ENCODE results near the gene PC. TPM values are rescaled to one million over a fixed set of nuclear protein-coding genes. Genes with fewer than 3 reads are reported as not detected.

PC gene
- total and polyA plus RNA-seq, 4 experiments from 2014 or later = 2.9 to 7.7 (median 5.4) TPM

GRCh38 chr11:66880496-66881450 is 77.4 kb downstream of the PC start:
- ChIA-PET POLR2A (ENCODE audit: partially characterized antibody) (interaction anchor here (2.0 kb wide), 1 partner anchor 38 kb away, joined by 12 read pairs; the partner anchor contains the start of gene RCE1), CTCF (ENCODE audit: partially characterized antibody) (interaction anchor here (0.8 to 4.7 kb wide), 5 partner anchors 29 to 318 kb away, joined by 3 to 23 read pairs (median 3); no protein-coding TSS in a partner anchor)
- intact Hi-C loops (cut with micrococcal nuclease) = no loop called here
- peaks cover 14% of the 10 kb centered on the region for H3K4me1 ChIP-seq (ENCODE audit: insufficient read depth, low read length)
- Mint-ChIP-seq H3K27me3 (no peaks in the 10 kb centered on the region), H3K4me1 (peaks cover 10 to 25% (median 13%) of the 10 kb centered on the region in 4 donors), H3K4me3 (peak overlapping the region in 2 of 8 donors; percentile 31 to 57), H3K36me3 (no peaks in the 10 kb centered on the region), H3K9me3 (no peaks in the 10 kb centered on the region), H3K27ac (peak overlapping the region in 3 of 7 donors; percentile 26 to 60 (median 27))
- no peaks in the 10 kb centered on the region for H3K9me3 ChIP-seq (ENCODE audit: control insufficient read depth in 1 of 2, low read length in 2 of 2)
- H3K4me3 ChIP-seq (ENCODE audit: low read length in 2 of 2) = no peak overlapping the region
- H3K27ac ChIP-seq (ENCODE audit: low read depth, low read length) = no peak overlapping the region
- DNase-seq = no peak
- H3K36me3 ChIP-seq (ENCODE audit: insufficient read depth, low read length) = no peaks in the 10 kb centered on the region
- no peaks in the 10 kb centered on the region for H3K27me3 ChIP-seq (ENCODE audit: insufficient read depth, low read length)

GRCh38 chr11:66879999-66880398 is 78.2 kb downstream of the PC start:
- H3K27ac ChIP-seq (ENCODE audit: low read depth, low read length) = no peak overlapping the region
- ChIA-PET CTCF (ENCODE audit: partially characterized antibody) (interaction anchor here (0.5 to 4.7 kb wide), 4 partner anchors 28 to 1122 kb away, joined by 3 to 23 read pairs (median 4); no protein-coding TSS in a partner anchor), POLR2A (ENCODE audit: partially characterized antibody) (no interaction called here)
- no peaks in the 10 kb centered on the region for H3K27me3 Mint-ChIP-seq
- no peak for DNase-seq
- H3K4me1 Mint-ChIP-seq = peaks cover 10 to 25% (median 13%) of the 10 kb centered on the region in 4 donors
- H3K4me3 ChIP-seq (ENCODE audit: low read length in 2 of 2) = no peak overlapping the region
- peak overlapping the region in 1 of 7 donors; percentile 27 for H3K27ac Mint-ChIP-seq
- no peaks in the 10 kb centered on the region for H3K27me3 ChIP-seq (ENCODE audit: insufficient read depth, low read length)
- H3K36me3 Mint-ChIP-seq = no peaks in the 10 kb centered on the region
- no peaks in the 10 kb centered on the region for H3K9me3 ChIP-seq (ENCODE audit: control insufficient read depth in 1 of 2, low read length in 2 of 2)
- H3K36me3 ChIP-seq (ENCODE audit: insufficient read depth, low read length) = no peaks in the 10 kb centered on the region
- H3K4me1 ChIP-seq (ENCODE audit: insufficient read depth, low read length) = peaks cover 14% of the 10 kb centered on the region
- peak overlapping the region in 1 of 8 donors; percentile 26 for H3K4me3 Mint-ChIP-seq
- H3K9me3 Mint-ChIP-seq = no peaks in the 10 kb centered on the region
- intact Hi-C loops (cut with micrococcal nuclease) = no loop called here

GRCh38 chr11:66879583-66879982 is 78.6 kb downstream of the PC start:
- DNase-seq = no peak

GRCh38 chr11:66879000-66879399 is 79.2 kb downstream of the PC start:
- Mint-ChIP-seq H3K4me3 (no peak overlapping the region), H3K27ac (no peak overlapping the region), H3K4me1 (peaks cover 10 to 25% (median 13%) of the 10 kb centered on the region in 4 donors), H3K36me3 (no peaks in the 10 kb centered on the region), H3K9me3 (no peaks in the 10 kb centered on the region), H3K27me3 (no peaks in the 10 kb centered on the region)
- Histone ChIP-seq H3K27ac (ENCODE audit: low read depth, low read length) (no peak overlapping the region), H3K4me1 (ENCODE audit: insufficient read depth, low read length) (peaks cover 14% of the 10 kb centered on the region), H3K4me3 (ENCODE audit: low read length in 2 of 2) (no peak overlapping the region), H3K9me3 (ENCODE audit: control insufficient read depth in 1 of 2, low read length in 2 of 2) (no peaks in the 10 kb centered on the region), H3K36me3 (ENCODE audit: insufficient read depth, low read length) (no peaks in the 10 kb centered on the region), H3K27me3 (ENCODE audit: insufficient read depth, low read length) (no peaks in the 10 kb centered on the region)
- CTCF ChIA-PET (ENCODE audit: partially characterized antibody) = no interaction called here
- no peak for DNase-seq
- intact Hi-C loops (cut with micrococcal nuclease) = no loop called here
- POLR2A ChIA-PET (ENCODE audit: partially characterized antibody) = no interaction called here

More at GRCh38 chr11:66879583-66879982, 78.6 kb downstream of the PC start:
- Mint-ChIP-seq H3K27me3 (no peaks in the 10 kb centered on the region), H3K27ac (peak overlapping the region in 1 of 7 donors; percentile 2), H3K4me1 (peaks cover 10 to 25% (median 13%) of the 10 kb centered on the region in 4 donors), H3K9me3 (no peaks in the 10 kb centered on the region), H3K36me3 (no peaks in the 10 kb centered on the region), H3K4me3 (no peak overlapping the region)
- no peaks in the 10 kb centered on the region for H3K36me3 ChIP-seq (ENCODE audit: insufficient read depth, low read length)
- no peaks in the 10 kb centered on the region for H3K27me3 ChIP-seq (ENCODE audit: insufficient read depth, low read length)
- no peak overlapping the region for H3K4me3 ChIP-seq (ENCODE audit: low read length in 2 of 2)
- no peak overlapping the region for H3K27ac ChIP-seq (ENCODE audit: low read depth, low read length)
- H3K4me1 ChIP-seq (ENCODE audit: insufficient read depth, low read length) = peaks cover 14% of the 10 kb centered on the region
- CTCF ChIA-PET (ENCODE audit: partially characterized antibody) = interaction anchor here (0.5 to 4.7 kb wide), 4 partner anchors 27 to 1121 kb away, joined by 3 to 23 read pairs (median 4); no protein-coding TSS in a partner anchor
- POLR2A ChIA-PET (ENCODE audit: partially characterized antibody) = no interaction called here
- intact Hi-C loops (cut with micrococcal nuclease) = no loop called here
- no peaks in the 10 kb centered on the region for H3K9me3 ChIP-seq (ENCODE audit: control insufficient read depth in 1 of 2, low read length in 2 of 2)

- Mint-ChIP-seq H3K4me1 (peaks cover 10 to 25% (median 13%) of the 10 kb centered on the region in 4 donors), H3K9me3 (no peaks in the 10 kb centered on the region), H3K4me3 (no peak overlapping the region), H3K36me3 (no peaks in the 10 kb centered on the region), H3K27ac (no peak overlapping the region), H3K27me3 (no peaks in the 10 kb centered on the region)
- no peaks in the 10 kb centered on the region for H3K27me3 ChIP-seq (ENCODE audit: insufficient read depth, low read length)
- ChIA-PET POLR2A (ENCODE audit: partially characterized antibody) (no interaction called here), CTCF (ENCODE audit: partially characterized antibody) (no interaction called here)
- H3K27ac ChIP-seq (ENCODE audit: low read depth, low read length) = no peak overlapping the region
- no peak for DNase-seq
- no peaks in the 10 kb centered on the region for H3K36me3 ChIP-seq (ENCODE audit: insufficient read depth, low read length)
- H3K4me1 ChIP-seq (ENCODE audit: insufficient read depth, low read length) = peaks cover 14% of the 10 kb centered on the region
- no peaks in the 10 kb centered on the region for H3K9me3 ChIP-seq (ENCODE audit: control insufficient read depth in 1 of 2, low read length in 2 of 2)
- intact Hi-C loops (cut with micrococcal nuclease) = no loop called here
- H3K4me3 ChIP-seq (ENCODE audit: low read length in 2 of 2) = no peak overlapping the region
These were observed 79.7 kb downstream of the PC start for GRCh38 chr11:66878474-66878873.

GRCh38 chr11:66877588-66878385 is 80.4 kb downstream of the PC start:
- H3K9me3 ChIP-seq (ENCODE audit: control insufficient read depth in 1 of 2, low read length in 2 of 2) = no peaks in the 10 kb centered on the region
- H3K4me3 ChIP-seq (ENCODE audit: low read length in 2 of 2) = no peak overlapping the region
- POLR2A ChIA-PET (ENCODE audit: partially characterized antibody) = no interaction called here
- peak overlapping the region in 1 of 7 donors; percentile 29 for H3K27ac Mint-ChIP-seq
- no peaks in the 10 kb centered on the region for H3K27me3 Mint-ChIP-seq
- H3K4me3 Mint-ChIP-seq = no peak overlapping the region
- H3K4me1 ChIP-seq (ENCODE audit: insufficient read depth, low read length) = peaks cover 14% of the 10 kb centered on the region
- intact Hi-C loops (cut with micrococcal nuclease) = no loop called here
- H3K27ac ChIP-seq (ENCODE audit: low read depth, low read length) = no peak overlapping the region
- H3K4me1 Mint-ChIP-seq = peaks cover 10 to 23% (median 13%) of the 10 kb centered on the region in 4 donors
- no peaks in the 10 kb centered on the region for H3K36me3 Mint-ChIP-seq
- CTCF ChIA-PET (ENCODE audit: partially characterized antibody) = no interaction called here
- DNase-seq = no peak
- H3K9me3 Mint-ChIP-seq = no peaks in the 10 kb centered on the region
- H3K36me3 ChIP-seq (ENCODE audit: insufficient read depth, low read length) = no peaks in the 10 kb centered on the region
- no peaks in the 10 kb centered on the region for H3K27me3 ChIP-seq (ENCODE audit: insufficient read depth, low read length)

- ChIA-PET POLR2A (ENCODE audit: partially characterized antibody) (no interaction called here), CTCF (ENCODE audit: partially characterized antibody) (no interaction called here)
- DNase-seq = no peak
- intact Hi-C loops (cut with micrococcal nuclease) = no loop called here
- H3K9me3 Mint-ChIP-seq = no peaks in the 10 kb centered on the region
- no peaks in the 10 kb centered on the region for H3K27me3 ChIP-seq (ENCODE audit: insufficient read depth, low read length)
- H3K36me3 ChIP-seq (ENCODE audit: insufficient read depth, low read length) = no peaks in the 10 kb centered on the region
- H3K4me1 Mint-ChIP-seq = peaks cover 2 to 6% (median 4%) of the 10 kb centered on the region in 4 donors
- H3K36me3 Mint-ChIP-seq = no peaks in the 10 kb centered on the region
- no peaks in the 10 kb centered on the region for H3K9me3 ChIP-seq (ENCODE audit: control insufficient read depth in 1 of 2, low read length in 2 of 2)
- H3K4me3 Mint-ChIP-seq = no peak overlapping the region
- H3K27ac Mint-ChIP-seq = peak overlapping the region in 1 of 7 donors; percentile 70
- H3K4me3 ChIP-seq (ENCODE audit: low read length in 2 of 2) = no peak overlapping the region
- H3K27ac ChIP-seq (ENCODE audit: low read depth, low read length) = no peak overlapping the region
- no peaks in the 10 kb centered on the region for H3K27me3 Mint-ChIP-seq
- H3K4me1 ChIP-seq (ENCODE audit: insufficient read depth, low read length) = peaks cover 3% of the 10 kb centered on the region
These were observed 82.8 kb downstream of the PC start for GRCh38 chr11:66875378-66875777.
